Measurements from ENCODE around the gene COPB1. TPM values are rescaled to one million over a fixed set of nuclear protein-coding genes. Genes with fewer than 3 reads are reported as not detected.

The COPB1 gene, protein sequence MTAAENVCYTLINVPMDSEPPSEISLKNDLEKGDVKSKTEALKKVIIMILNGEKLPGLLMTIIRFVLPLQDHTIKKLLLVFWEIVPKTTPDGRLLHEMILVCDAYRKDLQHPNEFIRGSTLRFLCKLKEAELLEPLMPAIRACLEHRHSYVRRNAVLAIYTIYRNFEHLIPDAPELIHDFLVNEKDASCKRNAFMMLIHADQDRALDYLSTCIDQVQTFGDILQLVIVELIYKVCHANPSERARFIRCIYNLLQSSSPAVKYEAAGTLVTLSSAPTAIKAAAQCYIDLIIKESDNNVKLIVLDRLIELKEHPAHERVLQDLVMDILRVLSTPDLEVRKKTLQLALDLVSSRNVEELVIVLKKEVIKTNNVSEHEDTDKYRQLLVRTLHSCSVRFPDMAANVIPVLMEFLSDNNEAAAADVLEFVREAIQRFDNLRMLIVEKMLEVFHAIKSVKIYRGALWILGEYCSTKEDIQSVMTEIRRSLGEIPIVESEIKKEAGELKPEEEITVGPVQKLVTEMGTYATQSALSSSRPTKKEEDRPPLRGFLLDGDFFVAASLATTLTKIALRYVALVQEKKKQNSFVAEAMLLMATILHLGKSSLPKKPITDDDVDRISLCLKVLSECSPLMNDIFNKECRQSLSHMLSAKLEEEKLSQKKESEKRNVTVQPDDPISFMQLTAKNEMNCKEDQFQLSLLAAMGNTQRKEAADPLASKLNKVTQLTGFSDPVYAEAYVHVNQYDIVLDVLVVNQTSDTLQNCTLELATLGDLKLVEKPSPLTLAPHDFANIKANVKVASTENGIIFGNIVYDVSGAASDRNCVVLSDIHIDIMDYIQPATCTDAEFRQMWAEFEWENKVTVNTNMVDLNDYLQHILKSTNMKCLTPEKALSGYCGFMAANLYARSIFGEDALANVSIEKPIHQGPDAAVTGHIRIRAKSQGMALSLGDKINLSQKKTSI
- 77.4 TPM for polyA plus RNA-seq (2013, experiment 1 of 2)
- polyA plus RNA-seq (2013, experiment 2 of 2), result 78.5 TPM

DNA sequence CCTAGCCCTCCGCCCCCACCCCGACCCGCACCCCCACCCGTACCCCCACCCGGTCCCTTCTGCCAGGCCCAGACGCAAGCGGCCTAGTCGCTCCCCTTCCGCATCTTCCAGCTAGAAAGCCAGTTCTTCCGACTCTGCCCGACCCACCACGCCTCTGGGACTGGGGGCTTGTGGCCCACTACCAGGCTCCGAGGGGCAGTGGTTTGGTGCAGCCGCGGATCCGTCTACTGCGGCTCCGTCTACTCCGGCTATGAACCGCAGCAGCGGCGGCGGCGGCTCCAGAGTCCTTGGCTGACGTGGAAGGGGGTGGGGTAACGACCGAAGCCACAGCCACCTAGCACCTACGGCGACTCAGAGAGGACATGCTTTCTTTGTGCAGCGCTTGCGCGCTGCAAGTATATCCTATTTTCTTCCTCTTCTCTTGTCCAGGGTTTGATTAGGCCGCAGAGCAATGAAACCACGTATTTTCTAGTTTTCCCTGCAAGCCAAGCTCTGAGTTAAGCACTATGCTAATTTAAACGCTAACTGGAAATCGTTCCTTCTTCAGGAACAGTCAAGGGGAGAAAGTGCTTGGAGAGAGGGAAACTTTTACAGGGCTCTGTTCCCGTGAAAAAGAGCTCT lies at the start of gene COPB1:
Gene COPB1 (minus strand): TSS at position 252 of the 621 bp plus-strand sequence. CDS start 883 bp downstream, outside the sequence.
- Histone ChIP-seq H3K27ac (ENCODE audit: low read depth, low read length) (peak within 1 kb of the TSS; percentile 79), H3K27me3 (ENCODE audit: insufficient read depth, low read length) (no peaks in the 10 kb centered on the region), H3K4me1 (ENCODE audit: insufficient read depth, low read length) (peaks cover 4% of the 10 kb centered on the region), H3K4me3 (ENCODE audit: low read length) (peak within 1 kb of the TSS; percentile 77), H3K36me3 (ENCODE audit: insufficient read depth, low read length) (peaks cover 53% of the 10 kb centered on the region), H3K9me3 (ENCODE audit: insufficient read depth, low read depth, low read length) (no peaks in the 10 kb centered on the region), H3K9ac (ENCODE audit: low read depth, low read length) (peak within 1 kb of the TSS; percentile 84)
- WGBS, result under 1% methylated on average over 33 of the region's 37 CpGs

DNA sequence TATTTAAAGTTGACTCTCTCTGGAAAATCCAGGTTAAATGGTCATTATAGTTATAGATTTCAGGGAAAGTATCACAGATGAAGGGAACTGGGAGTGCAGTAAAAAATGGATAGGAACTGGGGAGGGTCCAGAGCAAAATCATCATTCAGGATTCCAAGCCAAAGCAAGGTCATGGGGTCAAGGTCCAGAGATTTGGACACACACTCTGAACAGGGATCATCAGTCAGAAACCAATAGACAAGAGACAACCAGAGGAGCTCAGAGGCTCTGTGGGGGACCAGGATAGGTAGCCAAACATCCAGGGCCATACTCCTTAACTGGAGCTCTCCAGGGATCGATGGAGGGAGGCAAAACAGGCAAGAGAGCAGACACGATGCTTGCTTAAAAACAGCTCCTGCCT lies 47.8 kb upstream of the COPB1 start:
- H3K4me1 ChIP-seq (ENCODE audit: insufficient read depth, low read length), result peaks cover 2% of the 10 kb centered on the region; the same call in 1 of the 2 replicates
- no peaks in the 10 kb centered on the region for H3K36me3 ChIP-seq (ENCODE audit: insufficient read depth, low read length)
- WGBS, result 93% methylated on average over 2 of the region's 2 CpGs
- no peak overlapping the region for H3K4me3 ChIP-seq (ENCODE audit: low read length)
- H3K9me3 ChIP-seq (ENCODE audit: insufficient read depth, low read depth, low read length), result no peaks in the 10 kb centered on the region
- no peak overlapping the region for H3K9ac ChIP-seq (ENCODE audit: low read depth, low read length)
- H3K27ac ChIP-seq (ENCODE audit: low read depth, low read length), result no peak overlapping the region
- no peaks in the 10 kb centered on the region for H3K27me3 ChIP-seq (ENCODE audit: insufficient read depth, low read length)

DNA sequence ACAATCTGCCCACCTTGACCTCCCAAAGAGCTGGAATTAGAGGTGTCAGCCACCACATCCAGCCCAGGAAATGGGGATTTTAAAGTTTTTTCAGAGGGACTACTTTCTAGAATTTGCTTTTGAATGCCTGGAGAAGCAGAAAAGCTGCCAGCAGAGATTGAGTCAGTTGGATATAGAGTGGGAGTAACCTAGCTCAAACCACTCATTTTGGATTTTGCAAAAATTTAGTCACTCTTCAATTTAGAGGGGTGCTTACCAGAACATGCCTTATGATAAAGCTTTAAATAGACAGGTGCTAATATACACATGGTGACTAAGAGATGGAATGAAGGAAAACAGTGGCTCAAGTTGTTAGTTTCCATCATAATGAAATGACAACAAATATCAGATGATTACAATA lies 47.1 kb upstream of the COPB1 start:
- Histone ChIP-seq H3K9ac (ENCODE audit: low read depth, low read length) (no peak overlapping the region), H3K4me1 (ENCODE audit: insufficient read depth, low read length) (peaks cover 10% of the 10 kb centered on the region), H3K36me3 (ENCODE audit: insufficient read depth, low read length) (no peaks in the 10 kb centered on the region), H3K27ac (ENCODE audit: low read depth, low read length) (no peak overlapping the region), H3K9me3 (ENCODE audit: insufficient read depth, low read depth, low read length) (no peaks in the 10 kb centered on the region), H3K27me3 (ENCODE audit: insufficient read depth, low read length) (no peaks in the 10 kb centered on the region), H3K4me3 (ENCODE audit: low read length) (no peak overlapping the region)

DNA sequence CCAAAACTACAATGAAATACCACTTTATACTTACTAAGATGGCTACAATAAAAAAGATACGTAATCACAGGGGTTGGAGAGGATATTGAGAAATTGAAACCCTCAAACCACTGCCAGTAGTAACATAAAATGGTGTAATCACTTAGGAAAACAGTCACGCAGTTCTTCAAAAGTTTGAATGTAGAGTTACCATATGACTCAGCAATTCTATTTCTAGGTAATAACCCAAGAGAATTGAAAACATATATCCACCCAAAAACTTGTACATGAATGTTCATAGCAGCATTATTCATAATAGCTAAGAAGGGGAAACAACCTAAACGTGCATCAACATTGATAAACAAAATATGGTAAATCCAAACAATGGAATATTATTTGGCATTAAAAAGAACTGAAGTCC lies 45.0 kb upstream of the COPB1 start:
- WGBS, result 100% methylated on average over 2 of the region's 3 CpGs
- H3K4me3 ChIP-seq (ENCODE audit: low read length), result no peak overlapping the region
- no peaks in the 10 kb centered on the region for H3K9me3 ChIP-seq (ENCODE audit: insufficient read depth, low read depth, low read length)
- H3K4me1 ChIP-seq (ENCODE audit: insufficient read depth, low read length), result peaks cover 17% of the 10 kb centered on the region
- H3K27ac ChIP-seq (ENCODE audit: low read depth, low read length), result no peak overlapping the region
- H3K9ac ChIP-seq (ENCODE audit: low read depth, low read length), result no peak overlapping the region
- H3K36me3 ChIP-seq (ENCODE audit: insufficient read depth, low read length), result no peaks in the 10 kb centered on the region
- no peaks in the 10 kb centered on the region for H3K27me3 ChIP-seq (ENCODE audit: insufficient read depth, low read length)

DNA sequence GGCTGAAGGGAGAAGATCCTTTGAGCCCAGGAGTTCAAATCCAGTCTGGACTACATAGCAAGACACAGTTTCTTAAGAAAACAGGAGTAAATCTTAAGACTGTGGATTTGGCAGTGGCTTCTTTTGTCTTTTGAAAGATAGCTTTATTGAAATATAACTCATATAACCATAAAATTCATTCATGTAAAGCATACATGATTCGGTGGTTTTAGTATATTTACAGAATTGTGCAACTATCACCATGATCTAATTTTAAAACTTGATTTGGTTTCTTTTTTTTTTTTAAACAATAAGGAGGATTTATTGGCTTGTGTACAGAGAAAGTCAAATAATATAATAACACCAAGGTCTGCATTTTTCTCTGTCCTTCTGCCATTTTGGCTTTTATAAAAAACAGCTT lies 43.6 kb upstream of the COPB1 start:
- Histone ChIP-seq H3K27ac (ENCODE audit: low read depth, low read length) (no peak overlapping the region), H3K36me3 (ENCODE audit: insufficient read depth, low read length) (no peaks in the 10 kb centered on the region), H3K27me3 (ENCODE audit: insufficient read depth, low read length) (no peaks in the 10 kb centered on the region), H3K4me1 (ENCODE audit: insufficient read depth, low read length) (peaks cover 17% of the 10 kb centered on the region), H3K9ac (ENCODE audit: low read depth, low read length) (no peak overlapping the region), H3K9me3 (ENCODE audit: insufficient read depth, low read depth, low read length) (no peaks in the 10 kb centered on the region), H3K4me3 (ENCODE audit: low read length) (no peak overlapping the region)
- no CpG with 5 or more reads among the region's 1 CpG for WGBS

DNA sequence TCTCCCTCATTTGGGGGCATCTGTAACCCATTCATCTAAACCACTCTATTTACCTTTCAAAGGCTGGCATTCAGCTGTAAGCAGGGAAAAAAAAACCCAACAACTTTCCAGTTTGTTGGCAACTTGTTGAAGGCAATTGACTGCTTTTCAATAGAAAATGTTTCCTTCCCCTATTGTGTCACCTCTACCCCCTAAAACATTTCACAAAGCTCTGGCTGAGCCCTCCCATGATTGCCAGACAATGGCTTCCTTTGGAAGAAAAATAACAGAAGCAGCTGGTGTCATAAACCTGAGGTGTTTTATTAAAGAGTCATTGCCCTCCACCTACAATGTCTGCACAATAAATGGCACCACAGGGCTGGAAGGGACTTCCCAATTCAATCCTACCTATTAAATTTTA lies 42.7 kb upstream of the COPB1 start:
- Histone ChIP-seq H3K9ac (ENCODE audit: low read depth, low read length) (no peak overlapping the region), H3K9me3 (ENCODE audit: insufficient read depth, low read depth, low read length) (no peaks in the 10 kb centered on the region), H3K36me3 (ENCODE audit: insufficient read depth, low read length) (no peaks in the 10 kb centered on the region), H3K4me1 (ENCODE audit: insufficient read depth, low read length) (peaks cover 17% of the 10 kb centered on the region), H3K27me3 (ENCODE audit: insufficient read depth, low read length) (no peaks in the 10 kb centered on the region), H3K4me3 (ENCODE audit: low read length) (no peak overlapping the region), H3K27ac (ENCODE audit: low read depth, low read length) (no peak overlapping the region)

DNA sequence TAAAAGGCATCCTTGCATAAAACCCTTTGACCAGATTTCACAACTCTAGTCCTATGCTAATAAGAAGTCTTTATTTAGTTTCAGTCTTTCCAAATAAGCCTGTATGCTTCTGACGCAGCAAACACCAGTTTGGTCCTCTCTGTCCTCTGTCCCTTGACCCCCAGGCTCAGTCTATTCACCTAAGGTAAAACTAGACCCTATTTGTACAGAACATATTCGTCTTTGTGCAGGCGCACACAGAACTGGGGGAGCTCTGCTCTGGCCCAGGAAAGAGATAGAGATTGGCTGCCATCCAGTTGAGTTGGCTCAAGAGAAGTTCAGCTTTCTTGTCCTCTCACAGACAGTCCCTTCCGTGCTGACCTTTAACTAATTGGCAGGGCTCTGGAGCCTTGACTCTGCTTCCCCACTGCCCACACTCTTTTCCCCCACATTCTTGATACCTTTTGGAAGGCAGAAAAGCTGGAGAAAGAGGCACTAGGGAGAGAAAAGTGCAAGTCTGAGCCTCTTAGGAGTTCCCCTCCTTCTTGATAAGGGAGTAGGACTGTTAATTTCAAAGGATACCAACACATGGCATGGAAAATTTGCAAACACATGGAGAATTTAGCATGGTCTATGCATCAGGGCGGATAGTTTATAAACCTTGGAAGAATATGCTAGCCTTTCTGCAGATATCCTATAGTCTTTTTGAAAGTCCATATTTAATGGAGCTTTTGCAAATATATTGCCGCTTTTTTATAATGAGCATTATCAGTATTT lies 41.8 kb upstream of the COPB1 start:
- Histone ChIP-seq H3K9ac (ENCODE audit: low read depth, low read length) (no peak overlapping the region), H3K4me1 (ENCODE audit: insufficient read depth, low read length) (peaks cover 17% of the 10 kb centered on the region), H3K27me3 (ENCODE audit: insufficient read depth, low read length) (no peaks in the 10 kb centered on the region), H3K36me3 (ENCODE audit: insufficient read depth, low read length) (no peaks in the 10 kb centered on the region), H3K27ac (ENCODE audit: low read depth, low read length) (no peak overlapping the region), H3K4me3 (ENCODE audit: low read length) (no peak overlapping the region), H3K9me3 (ENCODE audit: insufficient read depth, low read depth, low read length) (no peaks in the 10 kb centered on the region)
- 62% methylated on average over 5 of the region's 6 CpGs for WGBS

DNA sequence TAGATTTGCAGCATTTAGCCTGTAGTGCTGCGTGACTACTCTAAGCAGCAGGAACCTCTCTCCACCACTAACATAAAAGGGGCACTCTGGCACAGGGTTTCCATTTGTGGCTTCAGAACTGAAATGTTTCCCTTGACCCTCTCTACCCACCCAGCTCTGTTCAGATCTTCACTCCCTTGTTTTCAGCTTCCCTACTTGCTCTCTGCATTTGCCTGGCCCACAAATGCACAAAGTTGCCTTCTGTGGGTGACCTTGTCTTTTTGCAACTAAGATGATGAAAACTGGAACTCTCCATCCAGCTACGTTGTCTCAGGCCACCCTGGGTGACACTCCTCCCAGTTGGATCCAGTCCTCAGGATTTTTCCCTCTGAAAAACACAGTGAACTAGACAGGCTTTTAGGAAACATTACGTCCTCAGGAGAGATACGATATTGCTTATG lies 40.4 kb upstream of the COPB1 start:
- Histone ChIP-seq H3K4me1 (ENCODE audit: insufficient read depth, low read length) (peaks cover 17% of the 10 kb centered on the region), H3K9ac (ENCODE audit: low read depth, low read length) (no peak overlapping the region), H3K4me3 (ENCODE audit: low read length) (no peak overlapping the region), H3K36me3 (ENCODE audit: insufficient read depth, low read length) (no peaks in the 10 kb centered on the region), H3K27me3 (ENCODE audit: insufficient read depth, low read length) (no peaks in the 10 kb centered on the region), H3K9me3 (ENCODE audit: insufficient read depth, low read depth, low read length) (no peaks in the 10 kb centered on the region), H3K27ac (ENCODE audit: low read depth, low read length) (no peak overlapping the region)
- 86% methylated on average over 4 of the region's 4 CpGs for WGBS

DNA sequence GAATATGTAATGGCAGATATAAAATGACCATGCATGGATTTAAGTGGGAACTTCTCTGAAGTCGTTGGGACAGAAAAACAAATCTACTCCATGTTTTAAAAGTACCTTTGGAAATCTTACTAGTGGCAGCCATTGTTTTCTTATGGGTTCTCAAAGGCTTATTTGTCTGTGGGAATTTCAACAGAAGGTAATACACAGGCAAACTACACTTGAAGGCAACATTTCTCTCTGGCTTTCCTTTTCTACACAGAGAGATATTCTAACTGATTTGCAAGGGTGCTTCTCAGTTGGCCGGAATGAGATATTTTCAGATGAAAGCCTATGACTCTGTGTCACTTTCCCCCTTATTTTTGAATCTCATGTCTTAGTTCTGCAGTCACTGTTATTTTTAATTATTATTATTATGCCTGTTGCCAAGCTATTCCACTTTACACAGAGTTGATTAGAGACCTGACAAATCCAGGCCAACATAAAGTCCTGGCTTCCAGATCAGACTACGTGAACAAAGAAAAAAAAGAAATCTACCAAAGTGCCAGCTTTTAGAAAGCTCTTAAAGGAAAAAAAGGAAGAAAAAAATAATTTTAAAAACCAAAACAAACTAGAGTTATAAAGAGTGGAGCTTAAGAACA lies 39.4 kb upstream of the COPB1 start:
- Histone ChIP-seq H3K4me1 (ENCODE audit: insufficient read depth, low read length) (peaks cover 17% of the 10 kb centered on the region), H3K27me3 (ENCODE audit: insufficient read depth, low read length) (no peaks in the 10 kb centered on the region), H3K9ac (ENCODE audit: low read depth, low read length) (no peak overlapping the region), H3K9me3 (ENCODE audit: insufficient read depth, low read depth, low read length) (no peaks in the 10 kb centered on the region), H3K36me3 (ENCODE audit: insufficient read depth, low read length) (no peaks in the 10 kb centered on the region), H3K4me3 (ENCODE audit: low read length) (no peak overlapping the region), H3K27ac (ENCODE audit: low read depth, low read length) (no peak overlapping the region)
- WGBS, result 90% methylated on average over 3 of the region's 3 CpGs

DNA sequence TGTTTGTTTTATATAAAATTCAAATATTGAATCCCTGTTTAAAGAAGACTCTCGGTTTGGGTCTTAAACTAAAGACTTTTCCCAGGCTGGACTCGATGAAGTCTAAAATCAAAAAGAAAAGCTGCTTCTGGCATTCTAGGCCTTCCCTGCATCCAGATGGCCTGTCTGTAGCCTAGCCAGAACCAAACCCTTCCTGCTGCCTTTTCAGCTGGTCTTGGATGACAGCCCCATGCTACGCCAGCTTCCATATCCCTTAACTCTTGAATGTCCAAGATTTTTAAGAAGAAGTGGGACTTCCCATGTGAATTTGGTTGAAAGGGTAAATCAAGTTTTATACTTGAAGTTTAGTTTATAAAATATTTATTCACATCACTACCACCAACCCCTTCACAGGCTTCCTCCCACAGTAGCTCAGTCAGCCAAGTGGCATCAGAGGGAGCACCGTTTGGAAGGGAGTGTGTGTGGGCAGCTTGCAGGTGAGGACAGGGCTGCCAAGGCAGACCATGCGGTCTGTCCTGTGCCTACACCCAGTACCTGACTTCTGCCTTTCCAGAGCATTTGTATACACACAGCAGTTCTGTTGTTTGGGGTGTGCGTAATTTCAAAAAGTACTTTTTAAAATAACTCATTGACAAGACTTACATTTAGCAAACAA lies 38.8 kb upstream of the COPB1 start:
- 90% methylated on average over 5 of the region's 6 CpGs for WGBS
- H3K27ac ChIP-seq (ENCODE audit: low read depth, low read length), result no peak overlapping the region
- H3K9me3 ChIP-seq (ENCODE audit: insufficient read depth, low read depth, low read length), result no peaks in the 10 kb centered on the region
- no peaks in the 10 kb centered on the region for H3K27me3 ChIP-seq (ENCODE audit: insufficient read depth, low read length)
- H3K36me3 ChIP-seq (ENCODE audit: insufficient read depth, low read length), result no peaks in the 10 kb centered on the region
- peaks cover 17% of the 10 kb centered on the region for H3K4me1 ChIP-seq (ENCODE audit: insufficient read depth, low read length)
- no peak overlapping the region for H3K9ac ChIP-seq (ENCODE audit: low read depth, low read length)
- no peak overlapping the region for H3K4me3 ChIP-seq (ENCODE audit: low read length)

Data from HUES64 (cell line).